Neural crest cell (in vitro differentiated cells): Measurements from ENCODE around the gene UBE2E1. TPM values are rescaled to one million over a fixed set of nuclear protein-coding genes. Genes with fewer than 3 reads are reported as not detected.

Experiments
- DNase-seq: peaks from one replicate; pipeline ENCODE4 v3.0.0; 2021; ENCODE audit warnings: low read depth, mixed read lengths, low spot score
- H3K27ac Mint-ChIP-seq: one replicate; pipeline ENCODE4 v1.8.0; 2021; ENCODE audit warnings: mild to moderate bottlenecking, mixed read lengths; ENCODE audit not compliant: unreplicated experiment
- H3K27me3 Mint-ChIP-seq: 2 replicates; pipeline ENCODE4 v1.8.0; 2021; ENCODE audit warnings: low read depth, mild to moderate bottlenecking, mixed read lengths
- H3K36me3 Mint-ChIP-seq: 2 replicates; pipeline ENCODE4 v1.8.0; 2021; ENCODE audit warnings: low read depth, mild to moderate bottlenecking, mixed read lengths
- H3K4me1 Mint-ChIP-seq: 2 replicates; pipeline ENCODE4 v1.8.0; 2021; ENCODE audit warnings: mixed read lengths
- H3K4me3 Mint-ChIP-seq: one replicate; pipeline ENCODE4 v1.8.0; 2021; ENCODE audit warnings: mild to moderate bottlenecking, mixed read lengths
- H3K9me3 Mint-ChIP-seq: 2 replicates; pipeline ENCODE4 v1.8.0; 2021; ENCODE audit warnings: mixed read lengths
- total RNA-seq: library from RNA; stranded (reverse); gene quantifications from 2 replicates; pipeline ENCODE4 v1.2.1, GENCODE V29; 2021
- TF ChIP-seq, protein P1 (sequence below): fragments of 200-600 bp; sonication (generic); conservative IDR thresholded peaks from 2 replicates; pipeline ENCODE4 v1.5.0; 2021; ENCODE audit warnings: antibody characterized with exemption, mild to moderate bottlenecking

UBE2E1 gene
- total RNA-seq, 1 donor from 2014 or later: 86.2 TPM

DNA sequence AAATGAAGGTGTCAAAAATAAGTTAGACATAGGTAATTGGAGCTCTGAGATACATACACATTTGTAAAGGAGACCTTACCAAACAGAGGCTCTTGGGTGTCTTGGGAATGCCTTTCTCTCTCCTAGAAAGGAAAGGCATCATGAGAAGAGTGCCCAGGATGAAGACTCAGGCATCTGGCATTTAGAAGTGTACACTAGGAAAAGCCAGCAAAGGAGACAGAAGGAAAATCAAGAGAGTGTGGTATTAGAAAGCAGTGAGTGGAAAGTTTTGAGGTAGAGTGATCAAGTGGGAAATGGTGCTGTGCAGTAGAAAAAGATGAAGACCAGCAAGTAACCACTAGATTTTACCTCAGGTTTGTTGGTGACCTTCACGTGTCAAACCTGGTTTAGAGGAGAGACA is 16.1 kb downstream of the UBE2E1 start:
- no peaks in the 10 kb centered on the region for H3K9me3 Mint-ChIP-seq
- H3K4me3 Mint-ChIP-seq: no peak overlapping the region
- TF ChIP-seq, protein P1, sequence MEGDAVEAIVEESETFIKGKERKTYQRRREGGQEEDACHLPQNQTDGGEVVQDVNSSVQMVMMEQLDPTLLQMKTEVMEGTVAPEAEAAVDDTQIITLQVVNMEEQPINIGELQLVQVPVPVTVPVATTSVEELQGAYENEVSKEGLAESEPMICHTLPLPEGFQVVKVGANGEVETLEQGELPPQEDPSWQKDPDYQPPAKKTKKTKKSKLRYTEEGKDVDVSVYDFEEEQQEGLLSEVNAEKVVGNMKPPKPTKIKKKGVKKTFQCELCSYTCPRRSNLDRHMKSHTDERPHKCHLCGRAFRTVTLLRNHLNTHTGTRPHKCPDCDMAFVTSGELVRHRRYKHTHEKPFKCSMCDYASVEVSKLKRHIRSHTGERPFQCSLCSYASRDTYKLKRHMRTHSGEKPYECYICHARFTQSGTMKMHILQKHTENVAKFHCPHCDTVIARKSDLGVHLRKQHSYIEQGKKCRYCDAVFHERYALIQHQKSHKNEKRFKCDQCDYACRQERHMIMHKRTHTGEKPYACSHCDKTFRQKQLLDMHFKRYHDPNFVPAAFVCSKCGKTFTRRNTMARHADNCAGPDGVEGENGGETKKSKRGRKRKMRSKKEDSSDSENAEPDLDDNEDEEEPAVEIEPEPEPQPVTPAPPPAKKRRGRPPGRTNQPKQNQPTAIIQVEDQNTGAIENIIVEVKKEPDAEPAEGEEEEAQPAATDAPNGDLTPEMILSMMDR: no peak
- H3K36me3 Mint-ChIP-seq: peaks cover 10% of the 10 kb centered on the region
- H3K27me3 Mint-ChIP-seq: no peaks in the 10 kb centered on the region
- no peak overlapping the region for H3K27ac Mint-ChIP-seq
- no peak for DNase-seq
- peaks cover 25% of the 10 kb centered on the region for H3K4me1 Mint-ChIP-seq

GRCh38 chr3:23822559-23822958 is 16.8 kb downstream of the UBE2E1 start:
- Mint-ChIP-seq H3K27ac (no peak overlapping the region), H3K4me3 (no peak overlapping the region), H3K27me3 (no peaks in the 10 kb centered on the region), H3K9me3 (no peaks in the 10 kb centered on the region), H3K4me1 (peaks cover 23% of the 10 kb centered on the region), H3K36me3 (peaks cover 8% of the 10 kb centered on the region)
- no peak for DNase-seq
- TF ChIP-seq, protein P1: no peak

GRCh38 chr3:23823620-23824019 is 17.9 kb downstream of the UBE2E1 start:
- Mint-ChIP-seq H3K4me1 (peaks cover 17% of the 10 kb centered on the region), H3K9me3 (no peaks in the 10 kb centered on the region), H3K27ac (no peak overlapping the region), H3K36me3 (peaks cover 2% of the 10 kb centered on the region), H3K4me3 (no peak overlapping the region), H3K27me3 (no peaks in the 10 kb centered on the region)
- no peak for DNase-seq
- TF ChIP-seq, protein P1: no peak

- Mint-ChIP-seq H3K4me1 (peaks cover 15% of the 10 kb centered on the region), H3K27me3 (no peaks in the 10 kb centered on the region), H3K9me3 (no peaks in the 10 kb centered on the region), H3K36me3 (no peaks in the 10 kb centered on the region), H3K4me3 (no peak overlapping the region), H3K27ac (no peak overlapping the region)
- DNase-seq: no peak
- TF ChIP-seq, protein P1: no peak
Measured at GRCh38 chr3:23824699-23825444, 19.1 kb downstream of the UBE2E1 start.

- no peak overlapping the region for H3K27ac Mint-ChIP-seq
- no peak overlapping the region for H3K4me3 Mint-ChIP-seq
- no peaks in the 10 kb centered on the region for H3K27me3 Mint-ChIP-seq
- no peaks in the 10 kb centered on the region for H3K9me3 Mint-ChIP-seq
- H3K36me3 Mint-ChIP-seq: no peaks in the 10 kb centered on the region
- peaks cover 19% of the 10 kb centered on the region for H3K4me1 Mint-ChIP-seq
- no peak for DNase-seq
- TF ChIP-seq, protein P1: no peak
Measured at GRCh38 chr3:23825802-23826201, 20.0 kb downstream of the UBE2E1 start.
